Measurements from ENCODE around the gene CCDC85A.

DNA sequence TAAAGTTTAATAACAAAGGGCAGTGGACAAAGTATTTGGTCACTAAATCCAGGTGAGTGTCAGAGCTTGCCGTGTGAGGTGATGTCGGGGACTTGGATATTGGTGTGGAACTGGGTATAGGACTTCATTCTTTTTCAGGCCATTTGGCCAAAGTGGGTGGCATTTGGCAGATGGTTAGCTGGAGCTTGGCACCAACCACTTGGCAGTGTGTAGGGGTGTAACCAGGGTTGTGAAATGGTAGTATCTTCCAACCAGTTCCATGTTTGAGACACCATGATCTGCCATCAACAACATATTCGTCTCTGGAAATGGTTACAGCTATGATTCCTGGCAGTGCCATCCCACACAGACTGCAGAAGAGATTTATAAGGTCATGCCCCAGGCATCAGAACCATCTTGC is 113.9 kb downstream of the CCDC85A start:
- TF ChIP-seq CTCF (IDR thresholded peaks at IDR 0.05) (no peak), POLR2A (IDR thresholded peaks at IDR 0.05) (no peak)
